IMR-90 (cell line): ENCODE data around the gene VPS26B. TPM values are rescaled to one million over a fixed set of nuclear protein-coding genes. Genes with fewer than 3 reads are reported as not detected.

Experiments used
- ATAC-seq: fragments of 200-7000 bp; cut with Tn5 transposase; 2 replicates; pipeline ENCODE4 v1.9.1; 2020; ENCODE audit warnings: low read depth, mild to moderate bottlenecking, moderate library complexity
- BruUV-seq: library from RNA; stranded (reverse); fragments of 400-500 nt; replicated peaks from 2 replicates; lab custom pipeline; 2021; lab: Mats Ljungman, UMichigan
- CTCF ChIA-PET: fragments of 300-600 bp; formaldehyde crosslinking; extraction: SDS; loops from one replicate; lab custom pipeline; 2021; ENCODE audit warnings: antibody characterized with exemption; lab: Yijun Ruan, JAX
- POLR2A ChIA-PET: fragments of 300-600 bp; sonication (Branson Sonifier 250); formaldehyde crosslinking; loops from one replicate; lab custom pipeline; 2022; ENCODE audit warnings: antibody characterized with exemption; ENCODE audit not compliant: unreplicated experiment; lab: Charles Lee
- DNase-seq: peaks from one replicate; pipeline ENCODE4 v3.0.0; 2013
- H2AFZ ChIP-seq: replicated peaks from 2 replicates; pipeline ENCODE3; 2013; ENCODE audit warnings: low read length, mild to moderate bottlenecking; ENCODE audit not compliant: poor library complexity
- H2AK5ac ChIP-seq: 2 replicates; pipeline ENCODE4 v1.6.1; 2013; ENCODE audit warnings: low read depth, low read length, inconsistent platforms
- H2AK9ac ChIP-seq: replicated peaks from 2 replicates; pipeline ENCODE3; 2013; ENCODE audit warnings: mild to moderate bottlenecking, low read depth, low read length, moderate library complexity; ENCODE audit not compliant: poor library complexity
- H2BK120ac ChIP-seq: 2 replicates; pipeline ENCODE4 v1.6.1; 2013; ENCODE audit warnings: low read depth, low read length, inconsistent platforms
- H2BK15ac ChIP-seq: 3 replicates; pipeline ENCODE4 v1.6.1; 2013; ENCODE audit warnings: low read depth, low read length, inconsistent platforms
- H2BK20ac ChIP-seq: 2 replicates; pipeline ENCODE4 v1.6.1; 2013; ENCODE audit warnings: low read depth, mild to moderate bottlenecking, inconsistent platforms, low read length, moderate library complexity
- H2BK5ac ChIP-seq: 2 replicates; pipeline ENCODE4 v1.6.1; 2013; ENCODE audit warnings: mild to moderate bottlenecking, low read depth, low read length, inconsistent platforms; ENCODE audit not compliant: poor library complexity, severe bottlenecking
- H3K14ac ChIP-seq: replicated peaks from 2 replicates; pipeline ENCODE4 v1.6.1; 2013; ENCODE audit warnings: low read depth, low read length, inconsistent platforms
- H3K18ac ChIP-seq: 2 replicates; pipeline ENCODE4 v1.6.1; 2013; ENCODE audit warnings: low read depth, low read length, control low read depth
- H3K23ac ChIP-seq: 2 replicates; pipeline ENCODE4 v1.6.1; 2013; ENCODE audit warnings: low read depth, low read length, inconsistent platforms
- H3K27ac ChIP-seq: 2 replicates; pipeline ENCODE4 v1.5.1; 2013; ENCODE audit warnings: mild to moderate bottlenecking, control low read depth, low read length; ENCODE audit not compliant: insufficient read depth
- H3K27me3 ChIP-seq: 2 replicates; pipeline ENCODE4 v1.6.1; 2013; ENCODE audit warnings: low read length; ENCODE audit not compliant: control insufficient read depth, insufficient read depth
- H3K36me3 ChIP-seq: 2 replicates; pipeline ENCODE4 v1.6.1; 2013; ENCODE audit warnings: low read length, mixed read lengths; ENCODE audit not compliant: control insufficient read depth, insufficient read depth
- H3K4ac ChIP-seq: 2 replicates; pipeline ENCODE4 v1.6.1; 2013; ENCODE audit warnings: low read depth, low read length, inconsistent platforms
- H3K4me1 ChIP-seq: 2 replicates; pipeline ENCODE4 v1.6.1; 2013; ENCODE audit warnings: low read length, mixed read lengths; ENCODE audit not compliant: control insufficient read depth, insufficient read depth
- H3K4me2 ChIP-seq: 2 replicates; pipeline ENCODE4 v1.6.1; 2013; ENCODE audit warnings: low read depth, mild to moderate bottlenecking, control low read depth, low read length, moderate library complexity
- H3K4me3 ChIP-seq: 2 replicates; pipeline ENCODE4 v1.5.1; 2013; ENCODE audit warnings: low read depth, mild to moderate bottlenecking, control low read depth, low read length, moderate library complexity; ENCODE audit not compliant: insufficient read depth
- H3K56ac ChIP-seq: 2 replicates; pipeline ENCODE4 v1.6.1; 2013; ENCODE audit warnings: low read length, inconsistent platforms; ENCODE audit not compliant: insufficient read depth; ENCODE audit errors: extremely low read depth
- H3K79me1 ChIP-seq, 2 experiments: 2 replicates each; pipeline ENCODE4 v1.6.1; 2013; ENCODE audit warnings: low read length in 2 of 2, inconsistent platforms in 1 of 2, low read depth in 1 of 2
- H3K9ac ChIP-seq: 2 replicates; pipeline ENCODE4 v1.6.1; 2013; ENCODE audit warnings: low read depth, low read length, control low read depth
- H3K9me1 ChIP-seq: 2 replicates; pipeline ENCODE4 v1.6.1; 2013; ENCODE audit warnings: low read length, inconsistent platforms; ENCODE audit not compliant: insufficient read depth
- H3K9me3 ChIP-seq: 2 replicates; pipeline ENCODE4 v1.6.1; 2013; ENCODE audit warnings: low read length; ENCODE audit not compliant: control insufficient read depth, insufficient read depth
- H4K20me1 ChIP-seq: 2 replicates; pipeline ENCODE4 v1.6.1; 2013; ENCODE audit warnings: low read length, inconsistent platforms; ENCODE audit not compliant: insufficient read depth
- H4K5ac ChIP-seq: 2 replicates; pipeline ENCODE4 v1.6.1; 2013; ENCODE audit warnings: mild to moderate bottlenecking, low read depth, low read length, control low read depth
- H4K8ac ChIP-seq, 2 experiments: 2 replicates each; pipeline ENCODE4 v1.6.1; 2013; ENCODE audit warnings: low read depth in 2 of 2, low read length in 2 of 2, control low read depth in 1 of 2, inconsistent platforms in 1 of 2
- H4K91ac ChIP-seq: 2 replicates; pipeline ENCODE4 v1.6.1; 2013; ENCODE audit warnings: low read depth, low read length, inconsistent platforms; ENCODE audit not compliant: insufficient read depth
- BHLHE40 ChIP-seq: fragments of 150-350 bp; IDR thresholded peaks from 2 replicates; pipeline ENCODE4 v1.6.1; 2016; ENCODE audit warnings: mild to moderate bottlenecking, low read depth, low read length
- CEBPB ChIP-seq: IDR thresholded peaks from 2 replicates; pipeline ENCODE4 v1.6.1; 2012; ENCODE audit warnings: low read depth, low read length, improper control_type of control experiment
- CHD1 ChIP-seq: IDR thresholded peaks from 2 replicates; pipeline ENCODE4 v1.6.1; 2012; ENCODE audit warnings: low read depth, low read length, improper control_type of control experiment
- CTCF ChIP-seq: conservative IDR thresholded peaks from 2 replicates; pipeline ENCODE4 v1.5.1; 2012; ENCODE audit warnings: mild to moderate bottlenecking, low read depth, low read length, improper control_type of control experiment
- ELK1 ChIP-seq: fragments of 150-350 bp; IDR thresholded peaks from 2 replicates; pipeline ENCODE4 v1.6.1; 2016; ENCODE audit warnings: low read depth, mild to moderate bottlenecking, low read length, moderate library complexity, borderline replicate concordance
- FOS ChIP-seq: fragments of 150-350 bp; IDR thresholded peaks from 2 replicates; pipeline ENCODE4 v1.6.1; 2016; ENCODE audit warnings: low read depth, low read length
- MAFK ChIP-seq: IDR thresholded peaks from 2 replicates; pipeline ENCODE4 v1.6.1; 2012; ENCODE audit warnings: low read depth, low read length, improper control_type of control experiment
- MAZ ChIP-seq: IDR thresholded peaks from 2 replicates; pipeline ENCODE4 v1.6.1; 2012; ENCODE audit warnings: low read depth, mild to moderate bottlenecking, low read length, improper control_type of control experiment, moderate library complexity, borderline replicate concordance
- MXI1 ChIP-seq: IDR thresholded peaks from 2 replicates; pipeline ENCODE4 v1.6.1; 2012; ENCODE audit warnings: low read depth, mild to moderate bottlenecking, low read length, moderate library complexity, borderline replicate concordance
- NFE2L2 ChIP-seq: fragments of 150-350 bp; IDR thresholded peaks from 2 replicates; pipeline ENCODE4 v1.6.1; 2016; ENCODE audit warnings: low read depth, mild to moderate bottlenecking, low read length
- POLR2A ChIP-seq: IDR thresholded peaks from 2 replicates; pipeline ENCODE4 v1.6.1; 2012; ENCODE audit warnings: mild to moderate bottlenecking, low read depth, low read length
- RAD21 ChIP-seq: IDR thresholded peaks from 2 replicates; pipeline ENCODE4 v1.6.1; 2012; ENCODE audit warnings: low read length, improper control_type of control experiment
- RCOR1 ChIP-seq: IDR thresholded peaks from 2 replicates; pipeline ENCODE4 v1.6.1; 2012; ENCODE audit warnings: mild to moderate bottlenecking, low read length, improper control_type of control experiment; ENCODE audit not compliant: insufficient replicate concordance
- RFX5 ChIP-seq: IDR thresholded peaks from 2 replicates; pipeline ENCODE4 v1.8.0; 2012; ENCODE audit warnings: low read depth, mild to moderate bottlenecking, low read length, moderate library complexity
- SMC3 ChIP-seq: fragments of 150-350 bp; IDR thresholded peaks from 2 replicates; pipeline ENCODE4 v1.6.1; 2016; ENCODE audit warnings: low read depth, mild to moderate bottlenecking, antibody characterized with exemption, low read length, moderate library complexity
- USF2 ChIP-seq: fragments of 150-350 bp; IDR thresholded peaks from 2 replicates; pipeline ENCODE4 v1.6.1; 2017; ENCODE audit warnings: mild to moderate bottlenecking, antibody characterized with exemption, low read length, low read depth
- WGBS, 2 experiments: methylation state at CpG; one replicate each; pipeline versions ENCODE4 v1.1.5 to v1.1.7; 2013; ENCODE audit warnings: missing lambda C conversion rate in 2 of 2; ENCODE audit not compliant: insufficient read length in 1 of 2; ENCODE audit errors: extremely low coverage in 2 of 2; 5-methylcytosine and 5-hydroxymethylcytosine counted together
- dilution Hi-C: fragments of 300-500 bp; cut with HindIII; formaldehyde crosslinking; loops from one replicate; pipeline ENCODE4 v1.14.3; 2018; ENCODE audit warnings: low sequenced_read_pairs; ENCODE audit not compliant: unreplicated experiment
- in situ Hi-C: fragments of 300-500 bp; cut with MboI; formaldehyde crosslinking; loops from 3 replicates; pipeline ENCODE4 v1.14.3; 2019; ENCODE audit warnings: low sequenced_read_pairs, inconsistent platforms, mixed read lengths
- intact Hi-C: fragments of 100-400 bp; cut with micrococcal nuclease; formaldehyde crosslinking; loops from 2 replicates; pipeline ENCODE4 v1.10.0; 2022
- polyA plus RNA-seq, 3 experiments: library from polyadenylated mRNA; depleted of rRNA; stranded (reverse); fragments of >200 nt; gene quantifications; 2 replicates each; pipeline ENCODE4 v1.2.3, GENCODE V29; 2012; ENCODE audit warnings: low replicate concordance in 1 of 3
- total RNA-seq: library from RNA; depleted of rRNA; stranded (reverse); fragments of >200 nt; gene quantifications from 2 replicates; pipeline ENCODE4 v1.2.3, GENCODE V29; 2012

The VPS26B gene
- total and polyA plus RNA-seq, 2 of the 4 experiments (the other 2 are of a cell fraction): 41.6 to 51.1 TPM

GRCh38 chr11:134240592-134240991 is 16.1 kb downstream of the VPS26B start:
- H4K5ac ChIP-seq: no peak overlapping the region
- H3K56ac ChIP-seq: no peak overlapping the region
- H3K4me3 ChIP-seq: no peak overlapping the region
- H3K4me1 ChIP-seq: no peaks in the 10 kb centered on the region
- ChIA-PET POLR2A (no interaction called here), CTCF (no interaction called here)
- no peak overlapping the region for H2BK15ac ChIP-seq
- no CpG with 5 or more reads among the region's 6 CpGs for WGBS, 2 experiments
- H3K23ac ChIP-seq: no peak overlapping the region
- no peak overlapping the region for H3K4ac ChIP-seq
- dilution Hi-C loops (no loop called here), in situ Hi-C loops (no loop called here), intact Hi-C loops (no loop called here)
- H4K8ac ChIP-seq: no peak overlapping the region
- no peak overlapping the region for H3K18ac ChIP-seq
- H2BK20ac ChIP-seq: no peak overlapping the region
- no TSS peak for BruUV-seq
- no peak overlapping the region for H2BK120ac ChIP-seq
- H3K9ac ChIP-seq: no peak overlapping the region
- no peak overlapping the region for H2AK9ac ChIP-seq
- H2AK5ac ChIP-seq: no peak overlapping the region
- peaks cover 48% of the 10 kb centered on the region for H3K36me3 ChIP-seq
- H4K20me1 ChIP-seq: no peaks in the 10 kb centered on the region; the same call in 1 of the 2 replicates
- TF ChIP-seq CEBPB (no peak), ELK1 (no peak), BHLHE40 (no peak), CTCF (no peak), RCOR1 (no peak), MAZ (no peak), USF2 (no peak), RAD21 (no peak), CHD1 (no peak), FOS (no peak), MXI1 (no peak), RFX5 (no peak), POLR2A (no peak), SMC3 (no peak), NFE2L2 (no peak), MAFK (no peak)
- no peak overlapping the region for H3K27ac ChIP-seq
- ATAC-seq: no peak
- no peak overlapping the region for H4K91ac ChIP-seq
- no peak for DNase-seq
- H2AFZ ChIP-seq: no peak overlapping the region
- no peaks in the 10 kb centered on the region for H3K9me3 ChIP-seq
- H2BK5ac ChIP-seq: no peak overlapping the region
- peaks cover 12 to 13% of the 10 kb centered on the region in 2 experiments; a peak in 3 of 4 replicates for H3K79me1 ChIP-seq
- H3K14ac ChIP-seq: no peak overlapping the region
- no peaks in the 10 kb centered on the region for H3K27me3 ChIP-seq
- H3K9me1 ChIP-seq: peaks cover 3% of the 10 kb centered on the region; the same call in 1 of the 2 replicates
- no peak overlapping the region for H3K4me2 ChIP-seq
